Measurements from ENCODE around the gene IGFBP6.

Gene IGFBP6

GRCh38 chr12:53051881-53052412 is 45.5 kb upstream of the IGFBP6 start:
- POLR2A ChIA-PET = interaction anchor here (0.6 kb wide), 1 partner anchor 151 kb away, joined by 3 read pairs; no protein-coding TSS in a partner anchor
- H3K9me3 ChIP-seq (ENCODE audit: control insufficient read depth, insufficient read depth, low read depth, low read length) = no peaks in the 10 kb centered on the region
- CTCF ChIA-PET = interaction anchor here (0.9 to 1.7 kb wide), 4 partner anchors 10 to 47 kb away, joined by 3 to 8 read pairs (median 4); no protein-coding TSS in a partner anchor
- no peak for TF ChIP-seq ZNF776 (tag by site-specific recombination; IDR thresholded peaks at IDR 0.05; ENCODE audit: borderline replicate concordance)
- TF ChIP-seq SP3 (tag by site-specific recombination; IDR thresholded peaks at IDR 0.05) = no peak
- 0 out of 2 replicates have a peak, but pooled peaks have one; percentile 25 for TF ChIP-seq ZNF121 (tag by site-specific recombination; IDR thresholded peaks at IDR 0.05)
- no peak for TF ChIP-seq ZNF677 (tag by site-specific recombination; IDR thresholded peaks at IDR 0.05)
- no peak for TF ChIP-seq BCL11B (tag by site-specific recombination; IDR thresholded peaks at IDR 0.05; ENCODE audit: low read depth)
- TF ChIP-seq ZNF148 (tag by site-specific recombination; IDR thresholded peaks at IDR 0.05; ENCODE audit: borderline replicate concordance) = no peak
- no peak for TF ChIP-seq EGR2 (tag by site-specific recombination; IDR thresholded peaks at IDR 0.05; ENCODE audit: low read depth)
- no peak overlapping the region for H3K4me3 ChIP-seq (ENCODE audit: low read depth, low read length)
- H3K27ac ChIP-seq (ENCODE audit: extremely low read depth, low read depth, low read length) = no peak overlapping the region
- H3K36me3 ChIP-seq (ENCODE audit: control insufficient read depth in 2 of 2, insufficient read depth in 1 of 2, low read length in 2 of 2) = peaks cover 0 to 11% of the 10 kb centered on the region in 2 experiments; a peak in 1 of 3 replicates
- peaks cover 40% of the 10 kb centered on the region for H3K4me1 ChIP-seq (ENCODE audit: control insufficient read depth, insufficient read depth, low read length)

DNA sequence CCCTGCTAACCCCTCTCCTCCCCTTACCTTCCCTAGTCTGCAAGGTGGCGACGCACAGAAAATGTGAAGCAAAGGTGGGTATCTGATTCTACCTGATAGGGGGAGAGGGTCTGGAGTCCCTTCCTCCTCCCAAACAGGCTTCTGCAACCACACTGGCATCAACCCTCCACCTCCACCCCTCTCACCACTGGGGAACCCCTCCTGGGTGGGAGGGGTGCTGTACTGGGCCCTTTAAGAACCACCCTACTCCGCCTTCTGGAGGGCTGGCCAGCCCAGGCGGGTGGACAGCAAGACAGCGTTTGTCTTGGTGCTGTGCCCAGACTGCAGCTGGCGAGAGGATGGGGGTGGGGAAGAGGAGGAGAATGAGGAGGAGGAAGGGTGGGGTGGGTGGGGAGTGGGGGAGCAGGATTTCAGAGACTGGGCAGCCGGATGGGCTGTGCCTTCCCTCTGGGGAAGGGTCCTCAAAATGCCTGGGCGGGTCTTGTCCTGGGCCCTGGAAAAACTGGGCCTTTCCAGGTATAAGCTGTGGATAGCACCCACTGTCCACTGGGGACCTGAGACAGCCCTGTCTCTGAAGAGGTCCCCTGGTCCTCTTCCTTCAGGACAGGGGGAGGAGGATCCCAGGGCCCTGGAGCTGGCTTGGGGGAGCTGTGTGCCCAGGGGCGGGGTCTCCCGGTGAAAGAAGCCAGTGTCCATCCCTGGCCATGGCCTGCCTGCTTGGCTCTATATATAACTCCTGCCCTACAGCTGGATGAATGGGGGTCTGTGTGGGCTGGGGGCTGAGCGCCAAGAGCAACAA is 44.8 kb upstream of the IGFBP6 start:
- H3K4me1 ChIP-seq (ENCODE audit: control insufficient read depth, insufficient read depth, low read length) = peaks cover 40% of the 10 kb centered on the region
- H3K4me3 ChIP-seq (ENCODE audit: low read depth, low read length) = no peak overlapping the region
- POLR2A ChIA-PET = interaction anchor here (0.6 to 1.5 kb wide), 4 partner anchors 12 to 157 kb away, joined by 3 to 4 read pairs (median 4); partner anchors contain the start of gene SPRYD3
- peaks cover 0 to 11% of the 10 kb centered on the region in 2 experiments; a peak in 1 of 3 replicates for H3K36me3 ChIP-seq (ENCODE audit: control insufficient read depth in 2 of 2, insufficient read depth in 1 of 2, low read length in 2 of 2)
- H3K9me3 ChIP-seq (ENCODE audit: control insufficient read depth, insufficient read depth, low read depth, low read length) = no peaks in the 10 kb centered on the region
- no peak overlapping the region for H3K27ac ChIP-seq (ENCODE audit: extremely low read depth, low read depth, low read length)
- TF ChIP-seq SP3 (tag by site-specific recombination; IDR thresholded peaks at IDR 0.05) = peak; percentile 59
- TF ChIP-seq, protein P1, sequence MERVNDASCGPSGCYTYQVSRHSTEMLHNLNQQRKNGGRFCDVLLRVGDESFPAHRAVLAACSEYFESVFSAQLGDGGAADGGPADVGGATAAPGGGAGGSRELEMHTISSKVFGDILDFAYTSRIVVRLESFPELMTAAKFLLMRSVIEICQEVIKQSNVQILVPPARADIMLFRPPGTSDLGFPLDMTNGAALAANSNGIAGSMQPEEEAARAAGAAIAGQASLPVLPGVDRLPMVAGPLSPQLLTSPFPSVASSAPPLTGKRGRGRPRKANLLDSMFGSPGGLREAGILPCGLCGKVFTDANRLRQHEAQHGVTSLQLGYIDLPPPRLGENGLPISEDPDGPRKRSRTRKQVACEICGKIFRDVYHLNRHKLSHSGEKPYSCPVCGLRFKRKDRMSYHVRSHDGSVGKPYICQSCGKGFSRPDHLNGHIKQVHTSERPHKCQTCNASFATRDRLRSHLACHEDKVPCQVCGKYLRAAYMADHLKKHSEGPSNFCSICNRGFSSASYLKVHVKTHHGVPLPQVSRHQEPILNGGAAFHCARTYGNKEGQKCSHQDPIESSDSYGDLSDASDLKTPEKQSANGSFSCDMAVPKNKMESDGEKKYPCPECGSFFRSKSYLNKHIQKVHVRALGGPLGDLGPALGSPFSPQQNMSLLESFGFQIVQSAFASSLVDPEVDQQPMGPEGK (tag by site-specific recombination; IDR thresholded peaks at IDR 0.05) = peak; percentile 30; the same call in 1 of the 2 replicates
- TF ChIP-seq ZNF701 (tag by site-specific recombination; IDR thresholded peaks at IDR 0.05) = no peak
- TF ChIP-seq, protein P2, sequence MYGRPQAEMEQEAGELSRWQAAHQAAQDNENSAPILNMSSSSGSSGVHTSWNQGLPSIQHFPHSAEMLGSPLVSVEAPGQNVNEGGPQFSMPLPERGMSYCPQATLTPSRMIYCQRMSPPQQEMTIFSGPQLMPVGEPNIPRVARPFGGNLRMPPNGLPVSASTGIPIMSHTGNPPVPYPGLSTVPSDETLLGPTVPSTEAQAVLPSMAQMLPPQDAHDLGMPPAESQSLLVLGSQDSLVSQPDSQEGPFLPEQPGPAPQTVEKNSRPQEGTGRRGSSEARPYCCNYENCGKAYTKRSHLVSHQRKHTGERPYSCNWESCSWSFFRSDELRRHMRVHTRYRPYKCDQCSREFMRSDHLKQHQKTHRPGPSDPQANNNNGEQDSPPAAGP (tag by site-specific recombination; IDR thresholded peaks at IDR 0.05) = 0 out of 2 replicates have a peak, but pooled peaks have one; percentile 66
- no peak for TF ChIP-seq ZNF133 (tag by site-specific recombination; IDR thresholded peaks at IDR 0.05)
- peak; percentile 67; the same call in 1 of the 2 replicates for TF ChIP-seq ZFHX2 (tag by site-specific recombination; conservative IDR thresholded peaks at IDR 0.05)
- TF ChIP-seq SP2 (tag by site-specific recombination; IDR thresholded peaks at IDR 0.05) = peak; percentile 64
- TF ChIP-seq, protein P3, sequence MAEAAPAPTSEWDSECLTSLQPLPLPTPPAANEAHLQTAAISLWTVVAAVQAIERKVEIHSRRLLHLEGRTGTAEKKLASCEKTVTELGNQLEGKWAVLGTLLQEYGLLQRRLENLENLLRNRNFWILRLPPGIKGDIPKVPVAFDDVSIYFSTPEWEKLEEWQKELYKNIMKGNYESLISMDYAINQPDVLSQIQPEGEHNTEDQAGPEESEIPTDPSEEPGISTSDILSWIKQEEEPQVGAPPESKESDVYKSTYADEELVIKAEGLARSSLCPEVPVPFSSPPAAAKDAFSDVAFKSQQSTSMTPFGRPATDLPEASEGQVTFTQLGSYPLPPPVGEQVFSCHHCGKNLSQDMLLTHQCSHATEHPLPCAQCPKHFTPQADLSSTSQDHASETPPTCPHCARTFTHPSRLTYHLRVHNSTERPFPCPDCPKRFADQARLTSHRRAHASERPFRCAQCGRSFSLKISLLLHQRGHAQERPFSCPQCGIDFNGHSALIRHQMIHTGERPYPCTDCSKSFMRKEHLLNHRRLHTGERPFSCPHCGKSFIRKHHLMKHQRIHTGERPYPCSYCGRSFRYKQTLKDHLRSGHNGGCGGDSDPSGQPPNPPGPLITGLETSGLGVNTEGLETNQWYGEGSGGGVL (tag by site-specific recombination; IDR thresholded peaks at IDR 0.05) = peak; percentile 52
- TF ChIP-seq KLF1 (tag by site-specific recombination; IDR thresholded peaks at IDR 0.05) = peak; percentile 87
- TF ChIP-seq ZNF600 (tag by site-specific recombination; IDR thresholded peaks at IDR 0.05) = peak; percentile 63
- peak; percentile 58; the same call in 1 of the 2 replicates for TF ChIP-seq EGR2 (tag by site-specific recombination; IDR thresholded peaks at IDR 0.05; ENCODE audit: low read depth)
- TF ChIP-seq KLF16 (tag by site-specific recombination; IDR thresholded peaks at IDR 0.05) = 0 out of 2 replicates have a peak, but pooled peaks have one; percentile 22
- TF ChIP-seq ZBTB8A (tag by site-specific recombination; IDR thresholded peaks at IDR 0.05) = peak; percentile 87
- peak; percentile 27; the same call in 1 of the 2 replicates for TF ChIP-seq ZNF341 (tag by site-specific recombination; IDR thresholded peaks at IDR 0.05; ENCODE audit: low read depth)
- TF ChIP-seq REST (tag by site-specific recombination; IDR thresholded peaks at IDR 0.05) = 0 out of 2 replicates have a peak, but pooled peaks have one; percentile 19
- no peak for TF ChIP-seq HOXD13 (CRISPR knock-in tag; IDR thresholded peaks at IDR 0.05; ENCODE audit: borderline replicate concordance)
- CTCF ChIA-PET = interaction anchor here (1.1 to 4.7 kb wide), 5 partner anchors 9 to 24 kb away, joined by 5 to 59 read pairs (median 8); no protein-coding TSS in a partner anchor

Data from HEK293 (cell line).